ENCODE measurements around the gene IL3RA.
"Not testable (repeated sequence)": the region's sequence is repeated elsewhere in the genome, so short reads cannot be mapped to it uniquely, and the experiment has no call there.

Gene IL3RA

DNA sequence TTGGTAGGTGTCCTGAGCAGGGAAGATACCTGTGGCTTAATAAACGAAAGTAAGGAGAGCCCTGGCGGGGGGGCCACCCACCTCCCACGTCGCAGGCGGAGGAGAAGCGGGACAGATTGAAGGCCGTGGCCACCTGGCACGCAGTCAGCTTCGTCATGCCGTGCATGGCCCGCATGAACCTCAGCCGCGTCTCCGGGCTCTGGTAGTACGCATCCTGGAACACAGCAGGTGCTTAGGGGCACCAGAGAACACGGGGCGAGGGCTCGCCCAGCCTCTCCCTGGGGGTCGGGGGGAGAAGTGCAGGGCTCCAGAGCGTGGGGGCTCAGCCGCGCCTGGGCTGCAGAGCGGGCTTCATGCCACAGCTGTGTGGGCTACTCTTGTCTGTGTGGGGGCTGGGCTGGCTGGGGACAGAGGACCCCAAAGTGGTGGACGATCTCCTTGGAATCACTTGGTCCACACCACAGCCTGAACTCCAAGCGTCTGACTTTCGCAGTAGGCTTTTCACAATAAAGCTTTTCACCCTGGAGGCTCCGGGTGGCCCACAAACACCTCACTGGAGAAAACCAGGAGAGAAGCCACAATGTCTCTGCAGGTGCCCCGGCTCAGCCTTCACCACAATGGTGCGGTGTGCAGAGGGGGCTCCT, 82.4 kb downstream of the IL3RA start:
- no peak overlapping the region for H3K4me3 ChIP-seq (ENCODE audit: low read depth, low read length)

GRCh38 chrX:1419545-1420355, 83.2 kb downstream of the IL3RA start:
- H3K4me3 ChIP-seq (ENCODE audit: low read depth, low read length) = no peak overlapping the region
- no peak for DNase-seq (ENCODE audit: low read depth)

More for the DNA sequence above, 82.4 kb downstream of the IL3RA start:
- no peak for DNase-seq (ENCODE audit: low read depth)

- no peak for DNase-seq (ENCODE audit: low read depth)
- no peak overlapping the region for H3K4me3 ChIP-seq (ENCODE audit: low read depth, low read length)
Measured at GRCh38 chrX:1420371-1420770, 83.8 kb downstream of the IL3RA start.

GRCh38 chrX:1421433-1422134, 85.0 kb downstream of the IL3RA start:
- DNase-seq (ENCODE audit: low read depth) = no peak
- H3K4me3 ChIP-seq (ENCODE audit: low read depth, low read length) = no peak overlapping the region

GRCh38 chrX:1422135-1422465, 85.5 kb downstream of the IL3RA start:
- no peak overlapping the region for H3K4me3 ChIP-seq (ENCODE audit: low read depth, low read length)
- DNase-seq (ENCODE audit: low read depth) = no peak

GRCh38 chrX:1423215-1423614, 86.6 kb downstream of the IL3RA start:
- no peak for DNase-seq (ENCODE audit: low read depth)
- H3K4me3 ChIP-seq (ENCODE audit: low read depth, low read length) = no peak overlapping the region

DNA sequence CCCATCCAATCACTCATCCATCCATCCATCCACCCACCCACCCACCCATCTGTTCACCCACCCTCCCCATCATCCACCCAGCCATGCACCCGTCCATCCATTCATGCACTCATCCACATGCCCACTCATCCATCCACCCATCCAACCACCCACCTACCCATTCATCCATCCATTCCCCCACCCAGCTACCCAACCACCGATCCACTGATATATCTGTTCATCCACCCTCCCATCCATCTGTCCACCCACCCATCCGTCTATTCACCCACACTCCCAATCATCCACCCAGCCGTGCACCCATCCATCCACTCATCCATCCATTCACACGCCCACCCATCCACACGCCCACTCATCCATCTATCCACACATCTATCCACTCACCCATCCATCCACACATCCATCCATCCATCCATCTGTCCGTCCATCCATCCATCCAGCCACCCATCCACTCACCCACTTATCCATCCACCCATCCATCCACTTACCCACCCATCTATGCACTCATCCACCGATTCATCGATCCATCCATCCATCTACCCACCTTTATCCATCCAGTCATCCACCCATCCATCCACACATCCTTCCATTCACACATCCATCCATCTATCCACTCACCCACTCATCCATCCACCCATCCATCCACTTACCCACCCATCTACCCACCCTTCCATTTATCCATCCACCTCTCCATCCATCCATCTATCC, 87.7 kb downstream of the IL3RA start:
- no peak for DNase-seq (ENCODE audit: low read depth)
- H3K4me3 ChIP-seq (ENCODE audit: low read depth, low read length) = no peak overlapping the region

DNA sequence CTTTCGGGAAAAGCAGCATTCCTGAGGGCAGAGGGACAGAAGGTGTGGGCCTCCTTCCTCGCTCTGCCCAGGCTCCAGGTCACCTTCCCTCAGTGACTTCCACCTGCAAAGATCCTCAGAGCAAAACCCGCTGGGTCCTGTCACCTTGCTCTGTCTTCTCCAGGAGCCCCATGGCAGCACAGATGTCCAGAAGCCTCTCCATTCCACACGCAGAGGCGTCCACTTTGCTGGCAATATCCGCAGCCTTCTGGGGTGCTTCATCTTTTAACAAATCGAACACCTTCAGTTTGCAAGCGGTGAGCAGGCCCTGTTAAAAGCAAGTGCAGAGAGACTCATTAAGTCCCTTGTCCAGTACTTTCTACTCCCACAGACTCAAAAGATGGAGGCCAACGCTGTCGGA, 88.8 kb downstream of the IL3RA start:
- DNase-seq (ENCODE audit: low read depth) = no peak
- no peak overlapping the region for H3K4me3 ChIP-seq (ENCODE audit: low read depth, low read length)

- not testable (repeated sequence) for H3K4me3 ChIP-seq (ENCODE audit: low read depth, low read length); DNase-seq (ENCODE audit: low read depth)
Measured at GRCh38 chrX:1426321-1426720, 89.7 kb downstream of the IL3RA start.

DNA sequence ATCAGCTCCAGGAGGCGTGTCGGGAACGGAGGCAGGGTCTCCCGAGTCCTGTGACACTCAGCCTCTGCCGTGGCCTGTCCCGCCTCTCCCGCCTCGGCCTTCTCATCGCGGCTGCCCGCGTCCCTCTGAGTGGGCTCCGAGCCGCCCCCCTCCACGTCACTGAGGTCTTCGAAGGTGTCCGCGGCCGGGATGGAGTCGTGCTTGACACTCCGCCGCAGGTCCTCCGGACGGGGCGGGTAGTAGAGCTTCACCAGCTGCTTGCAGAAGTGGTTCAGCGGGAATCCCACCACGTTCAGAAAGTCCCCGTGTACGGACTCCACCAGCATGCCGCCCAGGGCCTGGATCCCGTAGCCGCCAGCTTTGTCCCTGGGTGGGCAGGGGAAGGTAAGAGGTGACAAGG, 91.2 kb downstream of the IL3RA start:
- H3K4me3 ChIP-seq (ENCODE audit: low read depth, low read length) = no peak overlapping the region
- no peak for DNase-seq (ENCODE audit: low read depth)

- no peak overlapping the region for H3K4me3 ChIP-seq (ENCODE audit: low read depth, low read length)
- DNase-seq (ENCODE audit: low read depth) = no peak
Measured at GRCh38 chrX:1430451-1430850, 93.9 kb downstream of the IL3RA start.

All from skeletal muscle cell (primary cell).